ENCODE data around the gene CCDC121.

DNA sequence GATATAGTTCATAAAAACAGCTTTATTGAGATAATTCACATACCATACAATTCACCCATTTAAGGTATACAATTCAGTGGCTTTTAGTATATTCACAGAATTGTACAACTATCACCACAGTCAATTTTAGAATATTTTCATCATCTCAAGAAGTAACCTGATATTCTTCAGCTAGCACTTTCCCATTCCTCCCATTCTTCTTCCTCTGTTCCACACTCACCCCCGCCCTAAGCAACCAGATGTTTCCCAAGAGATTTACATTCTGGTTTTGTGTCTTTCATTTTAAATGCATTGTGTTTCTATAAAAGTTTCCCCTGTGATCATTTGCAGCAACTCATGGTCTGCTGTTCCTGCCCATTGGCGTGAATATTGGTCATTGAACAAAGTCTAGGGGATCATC is 5.5 kb upstream of the CCDC121 start:
- TF ChIP-seq, protein P1, sequence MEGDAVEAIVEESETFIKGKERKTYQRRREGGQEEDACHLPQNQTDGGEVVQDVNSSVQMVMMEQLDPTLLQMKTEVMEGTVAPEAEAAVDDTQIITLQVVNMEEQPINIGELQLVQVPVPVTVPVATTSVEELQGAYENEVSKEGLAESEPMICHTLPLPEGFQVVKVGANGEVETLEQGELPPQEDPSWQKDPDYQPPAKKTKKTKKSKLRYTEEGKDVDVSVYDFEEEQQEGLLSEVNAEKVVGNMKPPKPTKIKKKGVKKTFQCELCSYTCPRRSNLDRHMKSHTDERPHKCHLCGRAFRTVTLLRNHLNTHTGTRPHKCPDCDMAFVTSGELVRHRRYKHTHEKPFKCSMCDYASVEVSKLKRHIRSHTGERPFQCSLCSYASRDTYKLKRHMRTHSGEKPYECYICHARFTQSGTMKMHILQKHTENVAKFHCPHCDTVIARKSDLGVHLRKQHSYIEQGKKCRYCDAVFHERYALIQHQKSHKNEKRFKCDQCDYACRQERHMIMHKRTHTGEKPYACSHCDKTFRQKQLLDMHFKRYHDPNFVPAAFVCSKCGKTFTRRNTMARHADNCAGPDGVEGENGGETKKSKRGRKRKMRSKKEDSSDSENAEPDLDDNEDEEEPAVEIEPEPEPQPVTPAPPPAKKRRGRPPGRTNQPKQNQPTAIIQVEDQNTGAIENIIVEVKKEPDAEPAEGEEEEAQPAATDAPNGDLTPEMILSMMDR (IDR thresholded peaks at IDR 0.05): no peak
- TF ChIP-seq POLR2A (IDR thresholded peaks at IDR 0.05; ENCODE audit: low read depth) (no peak), POLR2AphosphoS5 (IDR thresholded peaks at IDR 0.05) (no peak)
